Pancreas (tissue), 10 donors: ENCODE data around the gene LRRC56. TPM values are rescaled to one million over a fixed set of nuclear protein-coding genes. Genes with fewer than 3 reads are reported as not detected.

ENCODE experiments used
- ATAC-seq, 4 donors: fragments of 200-7000 bp; cut with Tn5 transposase; one replicate each; pipeline versions ENCODE4 v1.8.0 to v1.9.1; 2020; ENCODE audit warnings: mild to moderate bottlenecking in 4 of 4, moderate library complexity in 4 of 4
- DNase-seq, 6 donors: peaks; one replicate each; pipeline ENCODE4 v3.0.0-alpha.2; 2020
- FAIRE-seq: peaks from 2 replicates; lab custom pipeline; 2012; peaks lifted over from hg19 to GRCh38; lab: Jason Lieb, UNC
- H3K27ac ChIP-seq, 4 donors: fragments of 200-600 bp; sonication (generic); 1 replicate in 3 of 4; 2 replicates in 1 of 4; pipeline versions ENCODE4 v1.5.0 to v1.8.0; 2020
- H3K27me3 ChIP-seq, 4 donors: fragments of 200-600 bp; one replicate each; pipeline ENCODE4 v1.8.0; 2021
- H3K36me3 ChIP-seq, 3 donors: fragments of 200-600 bp; sonication (generic) in 1 of 3; one replicate each; pipeline versions ENCODE4 v1.5.0 to v1.8.0; 2020 to 2021
- H3K4me1 ChIP-seq, 3 donors: fragments of 200-600 bp; one replicate each; pipeline ENCODE4 v1.8.0; 2021
- H3K4me3 ChIP-seq, 4 donors: fragments of 200-600 bp; sonication (generic) in 2 of 4; one replicate each; pipeline versions ENCODE4 v1.5.0 to v1.8.0; 2020 to 2021
- H3K9me3 ChIP-seq, 4 donors: fragments of 200-600 bp; one replicate each; pipeline ENCODE4 v1.8.0; 2021
- WGBS, 2 donors: extraction: QIAGEN DNeasy Blood & Tissue Kit; methylation state at CpG; one replicate each; pipeline ENCODE4 v1.1.7; 2013; 5-methylcytosine and 5-hydroxymethylcytosine counted together
- intact Hi-C, 3 donors: fragments of 100-400 bp; cut with DNase I; formaldehyde crosslinking; loops; one replicate each; pipeline versions ENCODE4 v1.11.1 to v1.14.2; 2022
- polyA plus RNA-seq, 2 donors: library from polyadenylated mRNA; stranded (reverse); fragments of 200-250 nt; gene quantifications; one replicate each; pipeline ENCODE4 v1.2.3, GENCODE V29; 2013
- total RNA-seq, 6 donors: library from RNA; stranded (reverse); fragmentation: NEBNext Ultra II Directional in 4 of 6; extraction: Animal tissue kit (Norgen Biotek cat#: 25700) in 4 of 6; gene quantifications; one replicate each; pipeline versions ENCODE4 v1.2.1 to v1.2.4, GENCODE V29; 2021 to 2023
- TF ChIP-seq, protein P1 (sequence below), 4 donors: fragments of 200-600 bp; sonication (generic) in 3 of 4; IDR thresholded peaks; one replicate each; pipeline versions ENCODE4 v1.5.0 to v1.8.0; 2021; ENCODE audit warnings: antibody characterized with exemption in 4 of 4
- donor health status: healthy with polysubstance abuse.
- donor health status: DM: no; HTN: no; CAD: no; lungs with moderate emphysema.
- donor health status: DM: no; HTN: no; CAD: no.
- donor health status: control.
- donor health status: control.
- donor health status: Bipolar disorder and iron deficiency.
- donor health status: DM: yes; HTN: yes; CAD: no.
- donor health status: DM: no; HTN: no; CAD: no.
- donor health status: DM: no; HTN: no; CAD: no.
- donor health status: DM: yes; HTN: yes; CAD: no.

The LRRC56 gene
- total and polyA plus RNA-seq, 8 donors, result 0.98 to 7.3 (median 1.8) TPM

- H3K4me1 ChIP-seq, result peaks cover 0 to 4% (median 0%) of the 10 kb centered on the region in 3 donors
- no peaks in the 10 kb centered on the region for H3K9me3 ChIP-seq
- H3K27ac ChIP-seq, result no peak overlapping the region
- TF ChIP-seq, protein P1, sequence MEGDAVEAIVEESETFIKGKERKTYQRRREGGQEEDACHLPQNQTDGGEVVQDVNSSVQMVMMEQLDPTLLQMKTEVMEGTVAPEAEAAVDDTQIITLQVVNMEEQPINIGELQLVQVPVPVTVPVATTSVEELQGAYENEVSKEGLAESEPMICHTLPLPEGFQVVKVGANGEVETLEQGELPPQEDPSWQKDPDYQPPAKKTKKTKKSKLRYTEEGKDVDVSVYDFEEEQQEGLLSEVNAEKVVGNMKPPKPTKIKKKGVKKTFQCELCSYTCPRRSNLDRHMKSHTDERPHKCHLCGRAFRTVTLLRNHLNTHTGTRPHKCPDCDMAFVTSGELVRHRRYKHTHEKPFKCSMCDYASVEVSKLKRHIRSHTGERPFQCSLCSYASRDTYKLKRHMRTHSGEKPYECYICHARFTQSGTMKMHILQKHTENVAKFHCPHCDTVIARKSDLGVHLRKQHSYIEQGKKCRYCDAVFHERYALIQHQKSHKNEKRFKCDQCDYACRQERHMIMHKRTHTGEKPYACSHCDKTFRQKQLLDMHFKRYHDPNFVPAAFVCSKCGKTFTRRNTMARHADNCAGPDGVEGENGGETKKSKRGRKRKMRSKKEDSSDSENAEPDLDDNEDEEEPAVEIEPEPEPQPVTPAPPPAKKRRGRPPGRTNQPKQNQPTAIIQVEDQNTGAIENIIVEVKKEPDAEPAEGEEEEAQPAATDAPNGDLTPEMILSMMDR (IDR thresholded peaks at IDR 0.05), result no peak
- H3K36me3 ChIP-seq, result no peaks in the 10 kb centered on the region
- 79 to 83% methylated on average over 10 of the region's 10 CpGs for whole genome bisulfite sequencing, 2 donors
- ATAC-seq (no peak), FAIRE-seq (no peak), DNase-seq (no peak)
- no peaks in the 10 kb centered on the region for H3K27me3 ChIP-seq
- intact Hi-C loops, result no loop called here
- no peak overlapping the region for H3K4me3 ChIP-seq
These were observed 16.1 kb upstream of the LRRC56 start for GRCh38 chr11:521177-521688.

- intact Hi-C loops, result no loop called here
- Histone ChIP-seq H3K27ac (no peak overlapping the region), H3K4me1 (no peaks in the 10 kb centered on the region), H3K9me3 (no peaks in the 10 kb centered on the region), H3K27me3 (no peaks in the 10 kb centered on the region), H3K36me3 (no peaks in the 10 kb centered on the region), H3K4me3 (no peak overlapping the region)
- ATAC-seq, result no peak
- DNase-seq, result peak in 1 of 6 donors; percentile 23
- 73 to 85% methylated on average over 17 of the region's 17 CpGs for WGBS, 2 donors
- TF ChIP-seq, protein P1 (IDR thresholded peaks at IDR 0.05), result no peak
- FAIRE-seq, result no peak
These were observed 11.1 kb upstream of the LRRC56 start for GRCh38 chr11:526192-526591.

DNA sequence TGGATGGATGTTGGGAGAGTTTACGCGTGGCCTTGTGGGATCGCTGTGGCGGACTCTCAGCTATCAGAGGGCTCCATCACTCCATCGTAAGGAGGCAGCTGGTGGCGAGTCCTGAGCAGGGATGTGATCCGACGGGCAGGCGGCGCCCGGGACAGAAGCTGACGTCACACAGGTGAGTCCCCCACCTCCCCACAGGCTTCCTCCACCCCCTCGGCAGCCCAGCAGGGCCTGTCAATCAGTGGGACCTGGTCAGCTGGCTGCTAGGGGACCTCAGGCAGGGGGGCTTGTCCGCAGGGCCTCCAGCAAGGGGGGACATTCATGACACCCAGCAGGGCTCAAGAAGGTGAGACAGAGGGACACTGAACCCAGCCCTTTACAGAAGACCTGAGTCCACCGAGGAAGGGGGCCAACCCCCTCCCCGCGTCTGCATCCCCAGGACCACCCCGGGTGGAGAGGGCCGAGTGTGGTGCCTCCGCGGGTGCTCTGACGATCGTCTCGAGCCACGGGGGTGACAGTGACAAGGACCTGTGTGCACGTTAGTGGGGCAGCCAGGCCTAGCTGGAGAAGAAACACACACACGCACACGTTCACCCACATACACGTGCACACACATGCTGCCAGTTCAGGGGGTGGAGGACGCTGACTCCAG is 9.0 kb upstream of the LRRC56 start:
- peak in 2 of 6 donors; percentile 25 to 64 for DNase-seq
- intact Hi-C loops, result no loop called here
- FAIRE-seq, result no peak
- Histone ChIP-seq H3K4me1 (no peaks in the 10 kb centered on the region), H3K4me3 (no peak overlapping the region), H3K36me3 (peaks cover 0 to 12% (median 8%) of the 10 kb centered on the region in 3 donors), H3K27me3 (no peaks in the 10 kb centered on the region), H3K9me3 (no peaks in the 10 kb centered on the region), H3K27ac (no peak overlapping the region)
- no peak for ATAC-seq
- WGBS, 2 donors, result 73 to 84% methylated on average over 30 of the region's 30 CpGs
- TF ChIP-seq, protein P1 (IDR thresholded peaks at IDR 0.05), result no peak

- Histone ChIP-seq H3K9me3 (no peaks in the 10 kb centered on the region), H3K27me3 (no peaks in the 10 kb centered on the region), H3K4me3 (no peak overlapping the region), H3K27ac (no peak overlapping the region), H3K36me3 (peaks cover 0 to 12% (median 8%) of the 10 kb centered on the region in 3 donors), H3K4me1 (peaks cover 0 to 2% (median 0%) of the 10 kb centered on the region in 3 donors)
- WGBS, 2 donors, result 70 to 78% methylated on average over 29 of the region's 29 CpGs
- FAIRE-seq (no peak), DNase-seq (peak in 3 of 6 donors; percentile 27 to 73 (median 54)), ATAC-seq (no peak)
- intact Hi-C loops, result no loop called here
- TF ChIP-seq, protein P1 (IDR thresholded peaks at IDR 0.05), result no peak
These were observed 8.3 kb upstream of the LRRC56 start for GRCh38 chr11:528815-529727.
